CD4-positive, CD25-positive, alpha-beta regulatory T cell (primary cell): Measurements from ENCODE around the gene VDAC2. TPM values are rescaled to one million over a fixed set of nuclear protein-coding genes. Genes with fewer than 3 reads are reported as not detected.
"Not testable (repeated sequence)": the region's sequence is repeated elsewhere in the genome, so short reads cannot be mapped to it uniquely, and the experiment has no call there.

Experiments used
- ATAC-seq, 2 donors: fragments of 150-1000 bp; cut with Tn5 transposase; one replicate each; pipeline ENCODE4 v1.10.0; 2021; ENCODE audit warnings: low read depth in 2 of 2, moderate number of reproducible peaks in 2 of 2, moderate library complexity in 1 of 2
- DNase-seq, 3 donors: peaks; one replicate each; pipeline versions ENCODE4 v3.0.0 to v3.0.0-alpha.2; 2012 to 2022; ENCODE audit warnings: mixed read lengths in 1 of 3
- H3K27ac ChIP-seq: one replicate; pipeline ENCODE4 v1.7.0; 2013; ENCODE audit warnings: mild to moderate bottlenecking, low read length; ENCODE audit not compliant: insufficient read depth, poor library complexity, severe bottlenecking
- H3K27me3 ChIP-seq: one replicate; pipeline ENCODE4 v1.7.0; 2013; ENCODE audit warnings: low read length; ENCODE audit not compliant: control insufficient read depth, insufficient read depth
- H3K36me3 ChIP-seq: one replicate; pipeline ENCODE4 v1.7.0; 2013; ENCODE audit warnings: mild to moderate bottlenecking, low read length, moderate library complexity; ENCODE audit not compliant: control insufficient read depth, insufficient read depth
- H3K4me1 ChIP-seq: 2 replicates; pipeline ENCODE4 v1.7.0; 2013; ENCODE audit warnings: mild to moderate bottlenecking, low read length; ENCODE audit not compliant: insufficient read depth, control insufficient read depth, poor library complexity, severe bottlenecking
- H3K4me3 ChIP-seq: one replicate; pipeline ENCODE4 v1.7.0; 2013; ENCODE audit warnings: low read depth, mild to moderate bottlenecking, low read length, moderate library complexity
- H3K9me3 ChIP-seq, 2 experiments: 1 replicate in 1 of 2; 2 replicates in 1 of 2; pipeline ENCODE4 v1.7.0; 2013; ENCODE audit warnings: low read length in 2 of 2, mild to moderate bottlenecking in 1 of 2, moderate library complexity in 1 of 2; ENCODE audit not compliant: control insufficient read depth in 2 of 2
- H3K27ac Mint-ChIP-seq, 3 donors: one replicate each; pipeline ENCODE4 v1.8.0; 2020 to 2022; ENCODE audit warnings: mild to moderate bottlenecking in 3 of 3, mixed read lengths in 3 of 3, moderate library complexity in 2 of 3
- H3K27me3 Mint-ChIP-seq: one replicate; pipeline ENCODE4 v1.8.0; 2022; ENCODE audit warnings: mild to moderate bottlenecking, mixed read lengths
- H3K36me3 Mint-ChIP-seq: one replicate; pipeline ENCODE4 v1.8.0; 2020; ENCODE audit warnings: mixed read lengths
- H3K4me1 Mint-ChIP-seq, 4 donors: one replicate each; pipeline ENCODE4 v1.8.0; 2020 to 2022; ENCODE audit warnings: mixed read lengths in 4 of 4, mild to moderate bottlenecking in 1 of 4
- H3K4me3 Mint-ChIP-seq, 4 donors: one replicate each; pipeline ENCODE4 v1.8.0; 2020 to 2022; ENCODE audit warnings: mild to moderate bottlenecking in 4 of 4, mixed read lengths in 4 of 4, moderate library complexity in 3 of 4
- H3K9me3 Mint-ChIP-seq, 7 donors: one replicate each; pipeline ENCODE4 v1.8.0; 2020 to 2022; ENCODE audit warnings: mixed read lengths in 7 of 7, mild to moderate bottlenecking in 3 of 7, moderate library complexity in 2 of 7
- polyA plus RNA-seq, 4 donors: library from polyadenylated mRNA; unstranded; fragments of 300-500 nt; fragmentation: Illumina TruSeq; gene quantifications; one replicate each; pipeline ENCODE4 v1.2.3, GENCODE V29; 2021
- total RNA-seq: library from RNA; stranded (reverse); gene quantifications from one replicate; pipeline ENCODE4 v1.2.3, GENCODE V29; 2022

The VDAC2 gene
- total and polyA plus RNA-seq, 5 donors from 2014 or later: 110 to 201 (median 159) TPM

- H3K9me3 ChIP-seq: no peaks in the 10 kb centered on the region
- no peak overlapping the region for H3K27ac ChIP-seq
- ATAC-seq (no peak), DNase-seq (no peak)
- Mint-ChIP-seq H3K4me1 (peaks cover 4 to 13% (median 8%) of the 10 kb centered on the region in 4 donors), H3K36me3 (no peaks in the 10 kb centered on the region), H3K9me3 (no peaks in the 10 kb centered on the region), H3K27me3 (no peaks in the 10 kb centered on the region), H3K27ac (peak overlapping the region; percentile 78 to 92 (median 92)), H3K4me3 (no peak overlapping the region)
- no peak overlapping the region for H3K4me3 ChIP-seq
- H3K36me3 ChIP-seq: no peaks in the 10 kb centered on the region
- H3K4me1 ChIP-seq: peaks cover 5% of the 10 kb centered on the region
- no peaks in the 10 kb centered on the region for H3K27me3 ChIP-seq
These were observed 21.1 kb upstream of the VDAC2 start for GRCh38 chr10:75189266-75190096.

- H3K4me1 ChIP-seq: peaks cover 5% of the 10 kb centered on the region
- no peaks in the 10 kb centered on the region for H3K9me3 Mint-ChIP-seq
- DNase-seq: no peak
- H3K4me3 Mint-ChIP-seq: no peak overlapping the region
- peaks cover 6% of the 10 kb centered on the region for H3K36me3 Mint-ChIP-seq
- peaks cover 4 to 13% (median 7%) of the 10 kb centered on the region in 4 donors for H3K4me1 Mint-ChIP-seq
- H3K4me3 ChIP-seq: no peak overlapping the region
- no peak overlapping the region for H3K27ac ChIP-seq
- no peaks in the 10 kb centered on the region for H3K9me3 ChIP-seq
- H3K36me3 ChIP-seq: no peaks in the 10 kb centered on the region
- H3K27me3 ChIP-seq: no peaks in the 10 kb centered on the region
- peak overlapping the region in 2 of 3 donors; percentile 14 to 22 for H3K27ac Mint-ChIP-seq
- no peaks in the 10 kb centered on the region for H3K27me3 Mint-ChIP-seq
- no peak for ATAC-seq
These were observed 18.6 kb upstream of the VDAC2 start for GRCh38 chr10:75191821-75192568.

GRCh38 chr10:75194625-75195024 lies 16.0 kb upstream of the VDAC2 start:
- not testable (repeated sequence) for H3K27ac ChIP-seq, H3K9me3 ChIP-seq, H3K36me3 ChIP-seq, H3K4me1 Mint-ChIP-seq, H3K4me1 ChIP-seq, H3K27me3 ChIP-seq, H3K27me3 Mint-ChIP-seq, H3K36me3 Mint-ChIP-seq, DNase-seq, H3K27ac Mint-ChIP-seq, H3K4me3 Mint-ChIP-seq, ATAC-seq, H3K9me3 Mint-ChIP-seq, H3K4me3 ChIP-seq

- H3K36me3 Mint-ChIP-seq: peaks cover 6% of the 10 kb centered on the region
- peaks cover 0 to 5% (median 0%) of the 10 kb centered on the region in 4 donors for H3K4me1 Mint-ChIP-seq
These were observed 15.4 kb upstream of the VDAC2 start for GRCh38 chr10:75195035-75195763.

GRCh38 chr10:75197066-75197465 lies 13.5 kb upstream of the VDAC2 start:
- no peak overlapping the region for H3K4me3 ChIP-seq
- peaks cover 0 to 9% (median 0%) of the 10 kb centered on the region in 4 donors for H3K4me1 Mint-ChIP-seq
- H3K9me3 ChIP-seq: no peaks in the 10 kb centered on the region
- no peaks in the 10 kb centered on the region for H3K27me3 ChIP-seq
- no peaks in the 10 kb centered on the region for H3K36me3 ChIP-seq
- no peaks in the 10 kb centered on the region for H3K9me3 Mint-ChIP-seq
- no peaks in the 10 kb centered on the region for H3K27me3 Mint-ChIP-seq
- no peak for ATAC-seq
- H3K36me3 Mint-ChIP-seq: peaks cover 6% of the 10 kb centered on the region
- peak overlapping the region in 1 of 3 donors; percentile 60 for H3K27ac Mint-ChIP-seq
- no peak overlapping the region for H3K27ac ChIP-seq
- H3K4me3 Mint-ChIP-seq: no peak overlapping the region
- no peak for DNase-seq
- H3K4me1 ChIP-seq: no peaks in the 10 kb centered on the region

More at GRCh38 chr10:75195035-75195763, 15.4 kb upstream of the VDAC2 start:
- Mint-ChIP-seq H3K9me3 (no peaks in the 10 kb centered on the region), H3K4me3 (no peak overlapping the region), H3K27ac (peak overlapping the region in 1 of 3 donors; percentile 52), H3K27me3 (no peaks in the 10 kb centered on the region)
- DNase-seq: no peak
- Histone ChIP-seq H3K27ac (no peak overlapping the region), H3K4me1 (no peaks in the 10 kb centered on the region), H3K4me3 (no peak overlapping the region), H3K27me3 (no peaks in the 10 kb centered on the region), H3K9me3 (no peaks in the 10 kb centered on the region), H3K36me3 (no peaks in the 10 kb centered on the region)
- ATAC-seq: no peak

DNA sequence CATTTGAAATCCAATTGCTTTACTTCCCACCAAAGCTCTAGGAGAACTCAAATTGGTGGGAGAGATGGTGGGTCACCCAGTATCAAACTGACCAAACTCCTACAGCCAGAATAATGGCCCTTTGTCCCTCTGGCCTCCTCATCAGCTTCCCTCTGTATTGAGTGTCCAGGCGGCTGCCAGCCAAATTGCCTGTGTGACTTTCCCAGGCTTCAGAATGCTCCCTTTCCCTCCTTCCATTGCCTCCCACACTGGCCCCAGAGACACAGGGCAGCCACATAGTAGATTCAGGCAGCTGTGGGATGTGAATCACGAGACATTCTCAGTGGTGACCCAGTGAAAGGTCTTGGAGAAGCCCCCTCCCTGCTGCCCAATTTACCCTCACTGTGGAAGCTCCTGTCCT lies 12.7 kb upstream of the VDAC2 start:
- Mint-ChIP-seq H3K36me3 (peaks cover 6% of the 10 kb centered on the region), H3K4me1 (peaks cover 0 to 8% (median 0%) of the 10 kb centered on the region in 4 donors), H3K27me3 (no peaks in the 10 kb centered on the region), H3K27ac (no peak overlapping the region), H3K9me3 (no peaks in the 10 kb centered on the region), H3K4me3 (no peak overlapping the region)
- Histone ChIP-seq H3K27me3 (no peaks in the 10 kb centered on the region), H3K36me3 (no peaks in the 10 kb centered on the region), H3K9me3 (no peaks in the 10 kb centered on the region), H3K4me1 (no peaks in the 10 kb centered on the region), H3K27ac (no peak overlapping the region), H3K4me3 (no peak overlapping the region)
- ATAC-seq (no peak), DNase-seq (no peak)

DNA sequence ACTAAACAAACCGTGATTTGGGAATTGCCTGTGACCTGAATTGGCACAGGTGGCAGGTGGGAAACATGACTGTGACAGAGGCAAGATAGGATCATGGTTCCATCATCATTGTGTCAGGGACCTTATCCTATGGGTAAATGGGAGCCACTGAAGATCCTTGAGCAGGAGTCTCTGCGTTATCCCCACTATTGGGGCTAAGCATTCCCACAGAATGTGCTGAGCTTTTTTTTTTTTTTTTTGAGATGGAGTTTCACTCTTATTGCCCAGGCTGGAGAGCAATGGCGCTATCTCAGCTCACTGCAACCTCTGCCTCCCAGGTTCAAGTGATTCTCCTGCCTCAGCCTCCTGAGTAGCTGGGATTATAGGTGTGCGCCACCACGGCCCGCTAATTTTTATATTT lies 10.6 kb upstream of the VDAC2 start:
- not testable (repeated sequence) for H3K4me1 ChIP-seq, DNase-seq, H3K27ac ChIP-seq, H3K4me3 ChIP-seq, H3K9me3 Mint-ChIP-seq, H3K27me3 ChIP-seq, H3K4me1 Mint-ChIP-seq, H3K36me3 Mint-ChIP-seq, H3K36me3 ChIP-seq, H3K4me3 Mint-ChIP-seq, ATAC-seq, H3K9me3 ChIP-seq, H3K27me3 Mint-ChIP-seq, H3K27ac Mint-ChIP-seq
